Neuron (in vitro differentiated cells): Measurements from ENCODE around the gene CAV1.

Experiments used
- H2AFZ ChIP-seq: one replicate; pipeline ENCODE4 v1.6.1; 2013; ENCODE audit warnings: low read depth, mild to moderate bottlenecking, inconsistent platforms, low read length, moderate library complexity
- H3K27me3 ChIP-seq: one replicate; pipeline ENCODE4 v1.6.1; 2013; ENCODE audit warnings: low read length; ENCODE audit not compliant: insufficient read depth
- H3K36me3 ChIP-seq: one replicate; pipeline ENCODE4 v1.6.1; 2013; ENCODE audit warnings: low read length; ENCODE audit not compliant: insufficient read depth
- H3K4me1 ChIP-seq: one replicate; pipeline ENCODE4 v1.6.1; 2013; ENCODE audit warnings: low read length; ENCODE audit not compliant: insufficient read depth
- H3K4me3 ChIP-seq: 2 replicates; pipeline ENCODE4 v1.5.1; 2013; ENCODE audit warnings: mild to moderate bottlenecking, low read length, moderate library complexity
- H3K9me3 ChIP-seq: one replicate; pipeline ENCODE4 v1.6.1; 2013; ENCODE audit warnings: low read length

The CAV1 gene

DNA sequence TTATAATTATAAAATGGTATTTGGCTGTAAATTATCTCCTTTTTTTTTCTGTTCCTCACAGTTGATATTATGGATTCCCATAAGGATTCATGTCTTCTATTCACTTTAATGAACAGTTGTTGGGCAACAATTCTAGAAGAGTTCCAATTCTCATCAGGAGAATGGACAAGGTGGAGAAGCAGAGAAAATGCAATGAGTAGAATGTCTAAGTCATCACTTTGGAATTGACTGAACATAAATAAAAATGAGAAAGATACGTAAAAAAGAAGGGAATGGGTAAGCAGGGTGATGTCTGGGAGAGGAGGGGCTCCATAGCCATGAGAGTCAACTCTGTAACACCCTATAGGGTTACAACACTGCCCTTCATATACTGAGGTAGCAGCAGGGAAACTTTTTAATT lies 27.1 kb upstream of the CAV1 start:
- Histone ChIP-seq H3K9me3 (no peaks in the 10 kb centered on the region), H3K4me3 (no peak overlapping the region), H3K4me1 (no peaks in the 10 kb centered on the region), H2AFZ (no peak overlapping the region), H3K27me3 (no peaks in the 10 kb centered on the region), H3K36me3 (no peaks in the 10 kb centered on the region)

DNA sequence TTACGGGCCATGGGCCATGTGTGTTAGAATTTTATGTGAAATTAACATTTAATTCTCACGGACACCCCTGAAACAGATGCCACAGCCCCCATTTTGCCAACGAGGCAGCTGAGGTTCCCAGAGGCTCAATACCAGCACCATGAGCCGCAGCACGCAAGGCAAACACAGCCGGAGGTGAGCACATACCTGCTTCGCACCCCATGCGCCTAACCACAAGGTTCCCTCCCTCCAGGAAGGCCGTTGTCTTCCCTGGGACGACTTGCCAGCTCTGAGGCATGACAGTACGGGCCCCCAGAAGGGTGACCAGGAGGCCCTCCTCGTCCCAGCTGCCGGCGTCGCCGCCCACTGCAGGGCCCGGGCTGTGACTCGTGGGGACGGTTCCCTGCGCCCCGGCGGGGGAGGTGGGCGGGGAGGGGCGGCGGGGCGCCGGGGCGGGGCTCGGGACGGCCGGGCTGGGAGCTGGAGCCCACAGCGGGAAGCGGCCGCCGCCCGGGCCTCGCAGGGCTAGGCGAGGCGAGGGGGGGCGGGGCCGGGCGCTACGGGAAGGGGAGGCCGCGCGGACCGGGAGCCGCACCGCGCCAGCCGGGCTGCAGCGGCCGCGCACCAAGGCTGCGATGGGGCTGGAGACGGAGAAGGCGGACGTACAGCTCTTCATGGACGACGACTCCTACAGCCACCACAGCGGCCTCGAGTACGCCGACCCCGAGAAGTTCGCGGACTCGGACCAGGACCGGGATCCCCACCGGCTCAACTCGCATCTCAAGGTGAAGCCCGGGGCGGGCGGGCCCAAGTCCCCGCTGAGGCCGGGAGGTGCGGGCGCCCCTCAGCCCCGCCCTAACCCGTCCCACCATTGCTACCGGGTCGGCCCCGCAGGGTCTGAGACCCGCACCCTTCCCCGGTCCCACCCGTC lies 25.4 kb upstream of the CAV1 start, which contains the start of gene CAV2:
Gene CAV2 (plus strand): TSS at position 571 of the 910 bp plus-strand sequence. CDS start 44 bp downstream, at position 615.
- H3K36me3 ChIP-seq = no peaks in the 10 kb centered on the region
- H3K27me3 ChIP-seq = no peaks in the 10 kb centered on the region
- H3K4me3 ChIP-seq = peak within 1 kb of the TSS; percentile 48
- H2AFZ ChIP-seq = peak within 1 kb of the TSS; percentile 75
- no peaks in the 10 kb centered on the region for H3K4me1 ChIP-seq
- no peaks in the 10 kb centered on the region for H3K9me3 ChIP-seq

DNA sequence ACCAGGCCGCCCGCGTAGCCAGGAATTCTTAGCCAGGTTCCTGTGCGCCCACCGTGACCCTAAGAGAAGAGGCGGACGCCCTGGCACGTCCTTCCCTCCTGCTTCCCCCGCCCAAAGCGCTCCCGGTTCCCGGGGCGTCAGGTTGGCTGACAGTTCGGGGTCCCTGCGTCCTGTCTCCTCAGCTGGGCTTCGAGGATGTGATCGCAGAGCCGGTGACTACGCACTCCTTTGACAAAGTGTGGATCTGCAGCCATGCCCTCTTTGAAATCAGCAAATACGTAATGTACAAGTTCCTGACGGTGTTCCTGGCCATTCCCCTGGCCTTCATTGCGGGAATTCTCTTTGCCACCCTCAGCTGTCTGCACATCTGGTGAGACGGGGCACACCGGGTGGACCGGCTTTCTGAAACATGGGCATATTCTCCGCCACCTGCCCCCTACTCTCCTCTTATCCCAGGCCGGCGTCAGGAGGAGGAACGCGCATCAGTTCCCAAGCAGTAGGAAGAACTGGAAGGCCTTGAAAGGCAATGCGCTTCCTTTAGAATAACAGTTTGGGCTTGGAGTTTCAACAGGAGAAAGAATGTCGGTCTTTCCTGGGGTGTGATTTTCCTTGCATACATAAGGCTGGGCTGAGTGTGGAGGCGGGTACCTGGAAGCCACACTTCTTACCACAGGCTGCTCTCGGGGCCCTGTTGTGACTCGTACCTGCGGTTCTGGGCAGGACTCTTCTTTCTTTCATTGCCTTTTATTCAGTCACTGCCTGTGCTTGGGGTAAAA lies 24.6 kb upstream of the CAV1 start:
- H3K4me1 ChIP-seq = no peaks in the 10 kb centered on the region
- no peaks in the 10 kb centered on the region for H3K9me3 ChIP-seq
- peak overlapping the region; percentile 48 for H3K4me3 ChIP-seq
- H2AFZ ChIP-seq = peak overlapping the region; percentile 75
- H3K36me3 ChIP-seq = no peaks in the 10 kb centered on the region
- no peaks in the 10 kb centered on the region for H3K27me3 ChIP-seq

DNA sequence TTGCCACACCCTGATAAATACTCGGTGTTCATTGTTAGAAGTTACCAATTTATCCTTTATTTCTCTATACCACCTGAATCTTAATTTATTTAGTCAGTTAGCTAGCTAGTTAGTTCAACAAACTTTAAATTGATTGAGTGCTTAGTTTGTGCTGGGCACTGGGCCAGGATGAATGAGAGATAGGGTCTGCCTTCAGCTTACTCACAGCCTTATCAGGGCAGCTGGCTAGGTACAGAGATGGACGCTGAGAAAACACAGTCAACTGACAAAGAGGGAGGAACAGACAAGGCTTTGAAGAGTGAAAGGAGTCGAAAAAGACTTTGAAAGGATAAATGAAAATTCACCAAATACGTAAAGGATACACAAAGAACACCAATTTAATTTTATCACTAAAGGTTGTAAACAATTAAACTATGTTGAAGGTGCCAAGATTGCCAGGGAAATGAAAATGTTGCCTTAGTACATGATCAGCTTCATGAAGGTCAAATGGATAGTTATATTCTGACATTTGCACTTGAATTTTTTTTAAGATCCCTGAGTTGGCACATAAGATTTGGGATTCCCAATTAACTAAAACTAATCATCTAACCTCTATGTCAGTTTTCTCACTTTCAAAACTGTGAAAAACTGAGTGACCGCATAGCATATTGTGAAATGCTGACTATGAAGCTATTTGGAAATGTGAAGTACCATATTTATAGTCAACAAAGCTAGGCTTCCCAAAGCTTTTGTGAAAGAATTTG lies 23.2 kb upstream of the CAV1 start:
- H3K9me3 ChIP-seq = no peaks in the 10 kb centered on the region
- H3K36me3 ChIP-seq = no peaks in the 10 kb centered on the region
- no peak overlapping the region for H2AFZ ChIP-seq
- H3K4me1 ChIP-seq = no peaks in the 10 kb centered on the region
- no peaks in the 10 kb centered on the region for H3K27me3 ChIP-seq
- no peak overlapping the region for H3K4me3 ChIP-seq

DNA sequence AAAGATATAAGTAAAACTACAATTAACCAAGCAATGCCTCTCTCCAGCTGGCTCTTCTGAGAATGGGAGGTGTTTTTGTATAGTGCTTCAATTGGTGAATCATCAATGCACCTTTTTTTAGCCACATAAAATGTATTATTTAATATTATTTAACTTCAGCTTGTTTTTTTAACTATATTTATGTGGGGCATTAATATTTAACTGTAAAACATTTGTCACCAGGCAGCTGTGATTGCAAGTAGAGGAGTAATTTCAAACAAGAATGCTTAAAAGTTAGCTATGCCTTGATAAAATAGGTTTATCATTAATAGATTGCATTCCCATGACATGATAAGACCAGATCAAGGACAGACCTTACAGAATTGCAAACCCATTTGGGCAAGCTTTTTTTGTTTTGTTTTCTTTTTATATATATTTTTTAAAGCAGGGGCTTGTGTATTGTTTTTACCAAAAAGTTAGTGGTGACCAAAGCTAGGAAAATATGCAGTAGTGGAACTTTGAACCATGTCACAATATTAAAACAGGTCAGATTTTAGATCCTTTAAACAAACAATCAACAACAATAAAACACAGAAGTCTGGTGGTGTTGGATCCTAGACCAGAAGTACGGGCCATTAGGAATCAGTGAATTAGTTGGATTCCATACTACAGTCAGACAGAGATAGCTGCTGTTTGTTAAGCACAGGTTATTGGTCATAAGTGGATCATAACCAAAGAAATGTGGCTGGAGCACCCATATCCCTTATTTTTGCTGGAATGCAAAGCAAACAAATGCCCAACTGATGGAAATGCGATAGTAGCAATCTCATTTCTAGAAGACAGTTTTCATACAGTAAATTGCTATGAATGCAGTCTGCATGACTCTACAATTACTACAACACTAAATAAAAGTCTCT lies 22.4 kb upstream of the CAV1 start:
- H3K27me3 ChIP-seq = no peaks in the 10 kb centered on the region
- H3K36me3 ChIP-seq = no peaks in the 10 kb centered on the region
- H3K4me3 ChIP-seq = no peak overlapping the region
- no peaks in the 10 kb centered on the region for H3K4me1 ChIP-seq
- no peak overlapping the region for H2AFZ ChIP-seq
- no peaks in the 10 kb centered on the region for H3K9me3 ChIP-seq

DNA sequence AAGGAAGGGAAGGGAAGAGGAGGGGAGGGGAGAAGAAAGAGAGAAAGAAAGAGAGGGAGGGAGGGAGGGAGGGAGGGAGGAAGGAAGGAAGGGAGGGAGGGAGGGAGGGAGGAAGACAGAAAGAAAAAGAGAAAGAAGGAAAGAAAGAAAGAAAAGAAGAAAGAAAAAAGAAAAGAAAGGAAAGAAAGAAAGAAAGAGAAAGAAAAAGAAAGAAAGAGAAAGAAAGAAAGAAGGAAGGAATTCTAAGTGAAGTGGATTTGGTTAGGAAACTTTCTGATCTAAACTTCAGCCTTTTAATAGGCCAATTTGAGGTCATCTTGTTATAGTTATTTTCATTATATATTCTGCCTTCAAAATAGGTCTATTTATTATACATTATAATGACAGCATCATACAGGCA lies 21.0 kb upstream of the CAV1 start:
- no peak overlapping the region for H3K4me3 ChIP-seq
- H3K36me3 ChIP-seq = no peaks in the 10 kb centered on the region
- no peaks in the 10 kb centered on the region for H3K9me3 ChIP-seq
- no peak overlapping the region for H2AFZ ChIP-seq
- no peaks in the 10 kb centered on the region for H3K4me1 ChIP-seq
- H3K27me3 ChIP-seq = no peaks in the 10 kb centered on the region

DNA sequence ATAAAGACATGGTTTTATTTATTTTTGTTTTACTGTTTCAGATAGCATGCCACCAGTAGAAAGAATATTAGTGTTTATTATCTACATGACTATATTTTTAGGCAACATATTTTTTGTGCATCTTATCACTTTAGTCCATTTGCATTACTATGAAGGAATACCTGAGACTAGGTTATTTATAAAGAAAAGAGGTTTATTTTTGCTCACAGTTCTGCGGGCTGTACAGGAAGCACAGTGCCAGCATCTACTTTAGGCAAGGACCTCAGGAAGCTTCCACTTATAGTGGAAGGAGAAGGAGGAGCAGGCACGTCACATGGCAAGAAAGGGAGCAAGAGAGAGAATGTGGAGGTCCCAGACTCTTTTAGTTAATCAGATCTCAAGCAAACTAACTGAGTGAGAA lies 19.6 kb upstream of the CAV1 start:
- no peaks in the 10 kb centered on the region for H3K27me3 ChIP-seq
- no peaks in the 10 kb centered on the region for H3K4me1 ChIP-seq
- no peak overlapping the region for H3K4me3 ChIP-seq
- H2AFZ ChIP-seq = no peak overlapping the region
- H3K9me3 ChIP-seq = no peaks in the 10 kb centered on the region
- no peaks in the 10 kb centered on the region for H3K36me3 ChIP-seq

DNA sequence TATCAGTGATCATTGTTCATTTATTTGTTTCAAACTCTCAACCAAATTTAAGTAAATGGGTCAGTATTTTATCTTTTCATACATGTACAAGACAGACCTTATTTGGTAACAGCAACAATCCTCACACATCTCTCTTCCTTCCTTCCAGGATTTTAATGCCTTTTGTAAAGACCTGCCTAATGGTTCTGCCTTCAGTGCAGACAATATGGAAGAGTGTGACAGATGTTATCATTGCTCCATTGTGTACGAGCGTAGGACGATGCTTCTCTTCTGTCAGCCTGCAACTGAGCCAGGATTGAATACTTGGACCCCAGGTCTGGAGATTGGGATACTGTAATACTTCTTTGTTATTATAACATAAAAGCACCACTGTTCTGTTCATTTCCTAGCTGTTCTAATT lies 19.0 kb upstream of the CAV1 start:
- H3K27me3 ChIP-seq = no peaks in the 10 kb centered on the region
- H3K36me3 ChIP-seq = no peaks in the 10 kb centered on the region
- H3K9me3 ChIP-seq = no peaks in the 10 kb centered on the region
- H2AFZ ChIP-seq = no peak overlapping the region
- H3K4me3 ChIP-seq = no peak overlapping the region
- H3K4me1 ChIP-seq = no peaks in the 10 kb centered on the region

DNA sequence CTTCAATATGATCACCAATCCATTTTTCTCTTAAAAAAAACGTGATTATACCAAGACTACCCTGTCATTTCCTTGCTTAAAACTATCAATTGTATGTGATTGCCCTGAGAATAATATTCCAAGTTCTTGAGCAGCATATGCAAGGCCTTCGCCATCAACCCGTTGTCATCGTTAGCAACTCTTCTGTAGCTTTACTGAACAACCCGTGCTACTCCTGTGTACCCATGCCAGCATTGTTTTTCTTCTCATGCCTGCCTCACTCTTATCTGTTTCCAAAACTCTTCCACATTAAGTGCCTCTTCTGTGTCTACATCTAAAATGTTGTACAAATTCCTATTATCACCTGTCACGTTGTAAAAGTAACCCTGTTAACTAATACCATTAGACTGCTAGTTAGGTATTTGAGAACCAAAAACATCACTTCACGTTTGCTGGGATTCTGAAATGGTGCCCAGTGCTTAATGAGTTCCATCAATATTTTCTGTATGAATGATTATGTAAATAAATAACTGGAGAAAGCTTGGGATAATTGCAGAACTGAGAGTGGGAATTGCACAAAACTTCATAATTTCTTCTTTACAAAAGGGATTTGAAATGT lies 14.8 kb upstream of the CAV1 start:
- Histone ChIP-seq H3K36me3 (no peaks in the 10 kb centered on the region), H2AFZ (no peak overlapping the region), H3K4me1 (peaks cover 11% of the 10 kb centered on the region), H3K27me3 (no peaks in the 10 kb centered on the region), H3K9me3 (no peaks in the 10 kb centered on the region), H3K4me3 (no peak overlapping the region)

DNA sequence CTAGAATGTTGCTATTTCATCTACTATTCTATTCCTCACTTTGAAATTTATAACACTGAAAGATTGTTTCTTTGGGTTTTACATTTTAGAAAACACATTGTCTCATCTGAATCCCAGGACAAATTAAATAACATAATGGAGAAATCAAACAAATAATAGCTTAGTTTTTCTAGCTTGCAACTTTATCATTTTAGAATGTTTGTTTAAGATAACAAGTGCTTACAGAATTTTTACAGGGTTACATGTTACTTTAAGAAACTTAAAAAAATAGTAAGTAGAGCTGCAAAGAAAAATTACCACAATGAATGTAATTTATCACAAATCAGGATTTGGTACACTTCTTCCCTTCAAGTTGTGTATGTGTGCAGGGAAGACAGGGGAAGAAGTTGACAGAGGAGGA lies 14.0 kb upstream of the CAV1 start:
- peaks cover 11% of the 10 kb centered on the region for H3K4me1 ChIP-seq

DNA sequence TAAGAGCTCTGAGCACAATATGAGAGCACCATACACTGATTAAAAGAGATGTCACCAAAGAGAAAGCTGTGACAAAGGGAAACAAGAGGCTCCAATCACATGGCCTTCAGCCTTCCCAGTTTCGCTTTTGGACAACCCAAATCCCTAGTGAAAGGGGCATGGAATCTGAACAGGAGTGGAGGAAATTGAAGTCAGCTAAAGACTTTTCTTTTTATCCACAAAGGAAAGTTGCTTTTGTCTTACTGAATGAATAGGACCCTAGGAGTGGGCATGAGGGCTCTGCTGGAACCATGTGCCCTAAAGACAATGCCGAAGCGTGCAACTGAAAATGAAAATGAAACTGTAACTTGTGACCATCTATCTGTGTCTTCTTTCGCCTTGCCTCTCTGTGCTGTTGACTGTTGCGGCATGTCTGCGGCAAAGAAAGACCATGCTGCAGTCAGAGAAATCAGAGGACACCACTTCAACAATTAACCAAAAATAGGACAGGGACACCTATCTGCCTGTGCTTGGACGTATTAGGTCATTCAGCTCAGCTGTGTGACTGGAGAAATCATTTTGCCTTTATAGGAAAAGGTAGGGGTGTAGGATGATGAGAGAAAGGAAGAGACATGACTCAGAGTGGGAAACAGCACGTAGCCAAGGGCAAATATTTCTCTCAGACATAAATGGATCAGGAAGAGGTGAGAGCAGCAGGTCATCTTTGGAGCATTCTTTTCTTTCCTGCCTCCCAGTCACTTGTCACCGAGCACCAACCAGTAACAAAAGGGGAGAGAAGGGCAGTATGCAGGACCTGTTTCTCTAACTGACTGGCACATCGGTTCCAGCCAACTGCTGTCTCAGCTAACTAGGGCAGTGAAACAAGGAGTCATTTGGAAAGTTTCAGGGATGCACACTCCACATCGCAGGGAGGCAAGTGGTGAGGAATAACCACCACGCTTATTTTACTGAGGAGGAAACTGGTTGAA lies 13.0 kb upstream of the CAV1 start:
- H3K4me3 ChIP-seq = no peak overlapping the region

More for the DNA sequence above, 14.0 kb upstream of the CAV1 start:
- Histone ChIP-seq H3K9me3 (no peaks in the 10 kb centered on the region), H2AFZ (peak overlapping the region; percentile 49), H3K4me3 (no peak overlapping the region), H3K36me3 (no peaks in the 10 kb centered on the region), H3K27me3 (no peaks in the 10 kb centered on the region)

More for the DNA sequence above, 13.0 kb upstream of the CAV1 start:
- no peaks in the 10 kb centered on the region for H3K36me3 ChIP-seq
- no peaks in the 10 kb centered on the region for H3K27me3 ChIP-seq
- no peaks in the 10 kb centered on the region for H3K9me3 ChIP-seq
- H3K4me1 ChIP-seq = peaks cover 11% of the 10 kb centered on the region
- H2AFZ ChIP-seq = peak overlapping the region; percentile 49
